H1 (cell line): Measurements from ENCODE around the gene UGT1A8. TPM values are rescaled to one million over a fixed set of nuclear protein-coding genes. Genes with fewer than 3 reads are reported as not detected.

Experiments
- CTCF ChIA-PET: fragments of 300-600 bp; sonication (Branson Sonifier 250); formaldehyde crosslinking; loops from one replicate; lab custom pipeline; 2021; ENCODE audit not compliant: partially characterized antibody; lab: Charles Lee
- POLR2A ChIA-PET: fragments of 300-600 bp; sonication (Branson Sonifier 250); formaldehyde crosslinking; loops from one replicate; lab custom pipeline; 2021; ENCODE audit warnings: inconsistent platforms; ENCODE audit not compliant: partially characterized antibody; lab: Charles Lee
- DNase-seq, 2 experiments: peaks; one replicate each; pipeline versions ENCODE4 v3.0.0 to v3.0.0-alpha.2; 2010 to 2022; ENCODE audit warnings: low spot score in 2 of 2, low read depth in 1 of 2, mixed read lengths in 1 of 2
- FAIRE-seq: peaks from 2 replicates; lab custom pipeline; 2011; peaks lifted over from hg19 to GRCh38; lab: Jason Lieb, UNC
- H2AFZ ChIP-seq: 2 replicates; pipeline ENCODE4 v1.8.1; 2012; ENCODE audit warnings: low read length, inconsistent platforms
- H2AK5ac ChIP-seq: 2 replicates; pipeline ENCODE4 v1.6.1; 2013; ENCODE audit warnings: low read depth, low read length
- H2BK120ac ChIP-seq: replicated peaks from 2 replicates; pipeline ENCODE3; 2013; ENCODE audit warnings: low read depth, low read length, inconsistent platforms
- H2BK12ac ChIP-seq: 2 replicates; pipeline ENCODE4 v1.6.1; 2013; ENCODE audit warnings: low read depth, low read length
- H2BK15ac ChIP-seq: 2 replicates; pipeline ENCODE4 v1.6.1; 2013; ENCODE audit warnings: low read length
- H2BK20ac ChIP-seq: 2 replicates; pipeline ENCODE4 v1.6.1; 2013; ENCODE audit warnings: low read length
- H2BK5ac ChIP-seq: 2 replicates; pipeline ENCODE4 v1.6.1; 2013; ENCODE audit warnings: low read depth, low read length
- H3K14ac ChIP-seq: 2 replicates; pipeline ENCODE4 v1.6.1; 2013; ENCODE audit warnings: inconsistent platforms; ENCODE audit not compliant: insufficient read length
- H3K18ac ChIP-seq: 2 replicates; pipeline ENCODE4 v1.6.1; 2013; ENCODE audit warnings: low read length; ENCODE audit errors: extremely low read depth
- H3K23ac ChIP-seq: 2 replicates; pipeline ENCODE4 v1.6.1; 2013; ENCODE audit warnings: inconsistent platforms; ENCODE audit not compliant: insufficient read length
- H3K23me2 ChIP-seq: 2 replicates; pipeline ENCODE4 v1.6.1; 2013; ENCODE audit warnings: low read depth, low read length
- H3K27ac ChIP-seq: 2 replicates; pipeline ENCODE4 v1.6.1; 2011; ENCODE audit warnings: low read depth, low read length, inconsistent platforms
- H3K27me3 ChIP-seq, 4 experiments: replicated peaks in 1 of 4; 1 replicate in 1 of 4; 2 replicates in 3 of 4; pipeline versions ENCODE4 v1.6.1 to v1.8.1; 2011 to 2013; ENCODE audit warnings: low read length in 3 of 4, mild to moderate bottlenecking in 3 of 4, inconsistent platforms in 2 of 4, mixed read lengths in 2 of 4, moderate library complexity in 1 of 4; ENCODE audit not compliant: control insufficient read depth in 3 of 4, insufficient read depth in 3 of 4; ENCODE audit errors: extremely low read depth in 1 of 4
- H3K36me3 ChIP-seq, 4 experiments: 2 replicates each; pipeline versions ENCODE4 v1.6.1 to v1.8.1; 2011 to 2013; ENCODE audit warnings: mild to moderate bottlenecking in 4 of 4, low read length in 3 of 4, moderate library complexity in 2 of 4, control low read depth in 1 of 4, inconsistent platforms in 1 of 4; ENCODE audit not compliant: insufficient read depth in 4 of 4, control insufficient read depth in 2 of 4
- H3K4ac ChIP-seq: replicated peaks from 2 replicates; pipeline ENCODE3; 2013; ENCODE audit warnings: low read length, low read depth, mixed read lengths, inconsistent platforms; ENCODE audit not compliant: insufficient read length
- H3K4me1 ChIP-seq, 4 experiments: replicated peaks in 1 of 4; 1 replicate in 1 of 4; 2 replicates in 3 of 4; pipeline versions ENCODE4 v1.6.1 to v1.8.1; 2011 to 2013; ENCODE audit warnings: low read length in 3 of 4, inconsistent platforms in 2 of 4, mixed read lengths in 1 of 4; ENCODE audit not compliant: insufficient read depth in 4 of 4, control insufficient read depth in 3 of 4
- H3K4me2 ChIP-seq, 2 experiments: 2 replicates each; pipeline versions ENCODE4 v1.6.1 to v1.8.1; 2011 to 2013; ENCODE audit warnings: low read depth in 2 of 2, low read length in 2 of 2, control low read depth in 1 of 2, inconsistent platforms in 1 of 2, mild to moderate bottlenecking in 1 of 2; ENCODE audit not compliant: insufficient read depth in 1 of 2
- H3K4me3 ChIP-seq, 4 experiments: fragments of 200-600, 300-600 bp in 1 of 4; sonication (generic), shearing (Covaris generic), sonication (Bioruptor Twin) in 1 of 4; 2 replicates each; pipeline versions ENCODE4 v1.5.1 to v1.8.1; 2011 to 2016; ENCODE audit warnings: low read length in 4 of 4, low read depth in 3 of 4, control low read depth in 2 of 4, inconsistent platforms in 2 of 4, mild to moderate bottlenecking in 2 of 4, mixed read lengths in 1 of 4, moderate library complexity in 1 of 4; ENCODE audit not compliant: insufficient read depth in 2 of 4; ENCODE audit errors: extremely low read depth in 1 of 4
- H3K56ac ChIP-seq: replicated peaks from 2 replicates; pipeline ENCODE3; 2013; ENCODE audit warnings: low read depth, mild to moderate bottlenecking, mixed read lengths, low read length, inconsistent platforms; ENCODE audit not compliant: insufficient read length
- H3K79me1 ChIP-seq: 2 replicates; pipeline ENCODE4 v1.6.1; 2013; ENCODE audit warnings: low read depth, low read length, control low read depth
- H3K79me2 ChIP-seq, 2 experiments: 2 replicates each; pipeline versions ENCODE4 v1.6.1 to v1.8.1; 2012 to 2013; ENCODE audit warnings: low read length in 2 of 2, mild to moderate bottlenecking in 2 of 2, inconsistent platforms in 1 of 2; ENCODE audit not compliant: insufficient read depth in 2 of 2, control insufficient read depth in 1 of 2
- H3K9ac ChIP-seq, 4 experiments: replicated peaks in 1 of 4; 1 replicate in 1 of 4; 2 replicates in 3 of 4; pipeline versions ENCODE4 v1.6.1 to v1.8.1; 2011 to 2013; ENCODE audit warnings: low read depth in 3 of 4, low read length in 3 of 4, control low read depth in 2 of 4, mild to moderate bottlenecking in 2 of 4, moderate library complexity in 2 of 4, inconsistent platforms in 1 of 4; ENCODE audit errors: extremely low read depth in 1 of 4
- H3K9me3 ChIP-seq, 2 experiments: 2 replicates each; pipeline versions ENCODE4 v1.6.1 to v1.8.1; 2012 to 2013; ENCODE audit warnings: mild to moderate bottlenecking in 2 of 2, moderate library complexity in 2 of 2, control low read depth in 1 of 2, inconsistent platforms in 1 of 2, low read depth in 1 of 2, low read length in 1 of 2, mixed read lengths in 1 of 2; ENCODE audit not compliant: insufficient read depth in 2 of 2
- H4K20me1 ChIP-seq, 2 experiments: replicated peaks in 1 of 2; 2 replicates each; pipeline versions ENCODE3 to v1.8.1; 2011 to 2013; ENCODE audit warnings: inconsistent platforms in 2 of 2, low read length in 2 of 2, mild to moderate bottlenecking in 1 of 2; ENCODE audit not compliant: insufficient read depth in 2 of 2, control insufficient read depth in 1 of 2
- H4K5ac ChIP-seq: 2 replicates; pipeline ENCODE4 v1.6.1; 2013; ENCODE audit warnings: low read length, low read depth, mixed read lengths, inconsistent platforms; ENCODE audit not compliant: insufficient read length
- H4K8ac ChIP-seq: 2 replicates; pipeline ENCODE4 v1.8.0; 2013; ENCODE audit warnings: mild to moderate bottlenecking, moderate library complexity, low read length, inconsistent platforms; ENCODE audit not compliant: insufficient read depth; ENCODE audit errors: extremely low read depth
- H4K91ac ChIP-seq: replicated peaks from 2 replicates; pipeline ENCODE3; 2013; ENCODE audit warnings: low read length, mixed read lengths, inconsistent platforms; ENCODE audit not compliant: insufficient read length
- GABPA ChIP-seq: IDR thresholded peaks from 2 replicates; pipeline ENCODE4 v1.6.1; 2011; ENCODE audit warnings: mild to moderate bottlenecking, low read length, moderate library complexity, borderline replicate concordance; ENCODE audit not compliant: insufficient read depth
- RAD21 ChIP-seq, 2 experiments: IDR thresholded peaks in 1 of 2; conservative IDR thresholded peaks in 1 of 2; 2 replicates each; pipeline ENCODE4 v1.6.1; 2011; ENCODE audit warnings: low read depth in 2 of 2, low read length in 2 of 2, improper control_type of control experiment in 1 of 2, inconsistent platforms in 1 of 2, mild to moderate bottlenecking in 1 of 2, moderate library complexity in 1 of 2
- WGBS, 2 experiments: shearing (Covaris generic) in 1 of 2; methylation state at CpG; one replicate each; pipeline versions ENCODE4 v1.1.6 to v1.1.7; 2013 to 2015; ENCODE audit warnings: low lambda C conversion rate in 2 of 2, mixed read lengths in 2 of 2, inconsistent platforms in 1 of 2, low coverage in 1 of 2, missing lambda C conversion rate in 1 of 2; ENCODE audit not compliant: insufficient replicate concordance in 2 of 2, insufficient coverage in 1 of 2, insufficient read length in 1 of 2; ENCODE audit errors: extremely low coverage in 1 of 2, missing lambda C conversion rate in 1 of 2; 5-methylcytosine and 5-hydroxymethylcytosine counted together
- polyA plus RNA-seq, 7 experiments: library from polyadenylated mRNA; depleted of rRNA in 3 of 7; stranded (reverse) in 5 of 7; unstranded in 2 of 7; fragments of >200 nt in 5 of 7; fragments of 200-250 nt in 2 of 7; gene quantifications; 1 replicate in 5 of 7; 2 replicates in 1 of 7; 4 replicates in 1 of 7; pipeline versions ENCODE4 v1.2.1 to v1.2.3, GENCODE V29; 2011 to 2013; ENCODE audit warnings: missing spikeins in 2 of 7, mixed read lengths in 2 of 7
- total RNA-seq: library from RNA; stranded (reverse); fragmentation: NEBNext Ultra II Directional; extraction: Animal tissue kit (Norgen Biotek cat#: 25700); gene quantifications from 2 replicates; pipeline ENCODE4 v1.2.1, GENCODE V29; 2021

The UGT1A8 gene
- total and polyA plus RNA-seq, 2 of the 8 experiments (the other 6 are each of a cell fraction or from before 2014, with no cell fraction given), result not detected

DNA sequence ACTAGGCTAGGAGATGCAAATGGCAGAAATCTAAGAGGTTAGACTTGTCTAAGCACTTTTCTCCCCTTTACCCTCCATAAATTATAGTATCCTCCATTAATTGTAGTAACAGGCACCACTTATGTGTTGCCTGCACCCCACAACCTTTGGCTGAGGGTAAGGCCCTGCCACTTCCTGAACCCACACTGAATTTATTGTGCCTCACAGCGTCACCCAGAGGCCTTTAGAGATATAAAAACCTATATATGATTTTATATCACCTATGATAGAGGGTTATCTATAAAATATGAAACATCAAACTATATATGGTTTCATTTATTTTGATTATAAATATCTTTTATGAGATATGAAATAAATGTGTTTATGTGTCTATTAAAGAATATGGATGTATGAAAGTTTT, 56.9 kb downstream of the UGT1A8 start:
- H3K4me1 ChIP-seq, result no peaks in the 10 kb centered on the region; a peak in 1 of 7 replicates
- H2BK20ac ChIP-seq, result no peak overlapping the region
- no peak overlapping the region for H3K9ac ChIP-seq
- H3K79me1 ChIP-seq, result no peaks in the 10 kb centered on the region
- DNase-seq (no peak), FAIRE-seq (no peak)
- TF ChIP-seq GABPA (no peak), RAD21 (IDR thresholded peaks at IDR 0.05 in 1 of 2, conservative IDR thresholded peaks at IDR 0.05 in 1 of 2; ENCODE audit: low read depth in 2 of 2, low read length in 2 of 2) (0 out of 4 replicates have a peak, but pooled peaks have one; percentile 8 to 11)
- no peak overlapping the region for H3K14ac ChIP-seq
- H3K36me3 ChIP-seq, result no peaks in the 10 kb centered on the region
- POLR2A ChIA-PET, result no interaction called here
- CTCF ChIA-PET, result no interaction called here
- H3K9me3 ChIP-seq, result no peaks in the 10 kb centered on the region
- H3K23ac ChIP-seq, result no peak overlapping the region
- no peak overlapping the region for H2BK5ac ChIP-seq
- H2BK120ac ChIP-seq, result no peak overlapping the region
- H3K4ac ChIP-seq, result no peak overlapping the region
- H2AK5ac ChIP-seq, result no peak overlapping the region
- H3K4me3 ChIP-seq, result no peak overlapping the region
- H4K8ac ChIP-seq, result no peak overlapping the region
- no peak overlapping the region for H4K5ac ChIP-seq
- H3K27me3 ChIP-seq, result no peaks in the 10 kb centered on the region
- H2BK15ac ChIP-seq, result no peak overlapping the region
- H2AFZ ChIP-seq, result no peak overlapping the region
- H3K18ac ChIP-seq, result no peak overlapping the region
- 53% methylated on average over 1 of the region's 1 CpG; no CpG with 5 or more reads in 1 of the 2 experiments for WGBS, 2 experiments
- H3K4me2 ChIP-seq, result no peak overlapping the region
- H3K79me2 ChIP-seq, result no peaks in the 10 kb centered on the region
- H3K23me2 ChIP-seq, result no peaks in the 10 kb centered on the region
- H4K20me1 ChIP-seq, result no peaks in the 10 kb centered on the region
- H3K56ac ChIP-seq, result no peak overlapping the region
- H2BK12ac ChIP-seq, result no peak overlapping the region
- H4K91ac ChIP-seq, result no peak overlapping the region
- no peak overlapping the region for H3K27ac ChIP-seq
